C4-2B (cell line): ENCODE results near the gene THYN1.

Experiments used
- CTCF ChIP-seq: fragments of 450-650 bp; conservative IDR thresholded peaks from 2 replicates; pipeline ENCODE4 v1.5.1; 2017; ENCODE audit warnings: mild to moderate bottlenecking
- ZFX ChIP-seq: fragments of 450-650 bp; IDR thresholded peaks from 2 replicates; pipeline ENCODE4 v1.6.1; 2017

GRCh38 chr11:134266440-134266839 is 13.3 kb upstream of the THYN1 start:
- TF ChIP-seq CTCF = no peak
- TF ChIP-seq ZFX = no peak
